Measurements from ENCODE around the gene SLC24A2. TPM values are rescaled to one million over a fixed set of nuclear protein-coding genes. Genes with fewer than 3 reads are reported as not detected.

The SLC24A2 gene
- total RNA-seq, 1 experiment from 2014 or later, result 8.0 TPM

- peaks cover 10% of the 10 kb centered on the region for H3K9me3 Mint-ChIP-seq
- peaks cover 49% of the 10 kb centered on the region for H3K27me3 Mint-ChIP-seq (ENCODE audit: low read depth)
- peak overlapping the region; percentile 83 for H3K4me3 Mint-ChIP-seq
- ChIA-PET CTCF (interaction anchor here (1.6 to 1.8 kb wide), 2 partner anchors 33 to 323 kb away, joined by 4 to 5 read pairs; no protein-coding TSS in a partner anchor), POLR2A (no interaction called here)
- peaks cover 21% of the 10 kb centered on the region for H3K36me3 Mint-ChIP-seq
- H3K27ac Mint-ChIP-seq, result no peak overlapping the region
- TF ChIP-seq USF2 (CRISPR knock-in tag; IDR thresholded peaks at IDR 0.05), result no peak
- TF ChIP-seq GABPB1 (CRISPR knock-in tag; IDR thresholded peaks at IDR 0.05), result no peak
- no peak for TF ChIP-seq STAT6 (CRISPR knock-in tag; conservative IDR thresholded peaks at IDR 0.05; ENCODE audit: low read depth)
- no peak for TF ChIP-seq ZNF121 (CRISPR knock-in tag; IDR thresholded peaks at IDR 0.05)
- no peak for TF ChIP-seq ATF1 (CRISPR knock-in tag; IDR thresholded peaks at IDR 0.05)
- no peak for TF ChIP-seq TCF7 (CRISPR knock-in tag; IDR thresholded peaks at IDR 0.05; ENCODE audit: low read depth)
- TF ChIP-seq GTF2I (CRISPR knock-in tag; conservative IDR thresholded peaks at IDR 0.05), result no peak
- H3K4me1 Mint-ChIP-seq, result peaks cover 44% of the 10 kb centered on the region
- no peak for DNase-seq (ENCODE audit: low spot score)
- ATAC-seq, result no peak
These were observed 1.2 kb downstream of the SLC24A2 start for GRCh38 chr9:19787672-19788071.

GRCh38 chr9:19785230-19785629 lies 3.6 kb downstream of the SLC24A2 start:
- peaks cover 11% of the 10 kb centered on the region for H3K36me3 Mint-ChIP-seq
- DNase-seq (ENCODE audit: low spot score) (no peak), ATAC-seq (no peak)
- H3K27me3 Mint-ChIP-seq (ENCODE audit: low read depth), result peaks cover 36% of the 10 kb centered on the region
- H3K27ac Mint-ChIP-seq, result no peak overlapping the region
- CTCF ChIA-PET, result interaction anchor here (1.5 kb wide), 1 partner anchor 320 kb away, joined by 3 read pairs; no protein-coding TSS in a partner anchor
- POLR2A ChIA-PET, result no interaction called here
- H3K4me3 Mint-ChIP-seq, result 0 out of 2 replicates have a peak overlapping the region, but pooled peaks have one; percentile 1
- H3K4me1 Mint-ChIP-seq, result peaks cover 50% of the 10 kb centered on the region
- H3K9me3 Mint-ChIP-seq, result no peaks in the 10 kb centered on the region
- TF ChIP-seq ZBTB43 (CRISPR knock-in tag; IDR thresholded peaks at IDR 0.05) (no peak), NFATC4 (CRISPR knock-in tag; IDR thresholded peaks at IDR 0.05) (no peak), ZNF138 (CRISPR knock-in tag; conservative IDR thresholded peaks at IDR 0.05) (no peak), ZNF425 (CRISPR knock-in tag; conservative IDR thresholded peaks at IDR 0.05) (no peak), ZNF121 (CRISPR knock-in tag; IDR thresholded peaks at IDR 0.05) (no peak), USF1 (CRISPR knock-in tag; IDR thresholded peaks at IDR 0.05) (no peak), ZSCAN18 (CRISPR knock-in tag; IDR thresholded peaks at IDR 0.05) (no peak), KAT7 (CRISPR knock-in tag; IDR thresholded peaks at IDR 0.05; ENCODE audit: borderline replicate concordance) (no peak), NR2C2 (CRISPR knock-in tag; IDR thresholded peaks at IDR 0.05) (no peak), SMAD3 (CRISPR knock-in tag; IDR thresholded peaks at IDR 0.05; ENCODE audit: borderline replicate concordance) (no peak), ATF3 (CRISPR knock-in tag; conservative IDR thresholded peaks at IDR 0.05) (no peak), TCF7 (CRISPR knock-in tag; IDR thresholded peaks at IDR 0.05; ENCODE audit: low read depth) (no peak), ZNF423 (CRISPR knock-in tag; IDR thresholded peaks at IDR 0.05) (no peak), ZNF532 (CRISPR knock-in tag; IDR thresholded peaks at IDR 0.05; ENCODE audit: borderline replicate concordance) (no peak), TP53 (CRISPR knock-in tag; IDR thresholded peaks at IDR 0.05) (no peak)
